SU-DHL-6 (cell line): ENCODE measurements around the gene FBXO46.

Experiments
- H2AFZ ChIP-seq: fragments of 200-600 bp; sonication (generic); 2 replicates; pipeline ENCODE4 v1.6.1; 2014; ENCODE audit warnings: low read depth, mild to moderate bottlenecking, moderate library complexity, mixed read lengths, antibody characterized with exemption, low read length; ENCODE audit not compliant: severe bottlenecking
- H3F3A ChIP-seq: fragments of 200-600 bp; shearing (Covaris generic); 2 replicates; pipeline ENCODE4 v1.6.0; 2016; ENCODE audit warnings: antibody characterized with exemption, mild to moderate bottlenecking; ENCODE audit not compliant: insufficient read depth
- H3K27ac ChIP-seq: fragments of 200-600 bp; sonication (generic); 2 replicates; pipeline ENCODE4 v1.5.1; 2016; ENCODE audit warnings: low read depth, mild to moderate bottlenecking, low read length, moderate library complexity, mixed read lengths
- H3K27me3 ChIP-seq: fragments of 200-600 bp; sonication (generic), shearing (Covaris generic); 2 replicates; pipeline ENCODE4 v1.6.0; 2014; ENCODE audit warnings: mild to moderate bottlenecking, low read length
- H3K36me3 ChIP-seq: fragments of 200-600 bp; sonication (generic); 2 replicates; pipeline ENCODE4 v1.6.1; 2014; ENCODE audit warnings: mild to moderate bottlenecking, low read length, mixed read lengths
- H3K4me2 ChIP-seq: fragments of 300-600, 200-600 bp; shearing (Covaris generic), sonication (generic); 2 replicates; pipeline ENCODE4 v1.6.0; 2014; ENCODE audit warnings: low read length, low read depth, mild to moderate bottlenecking; ENCODE audit not compliant: poor library complexity, severe bottlenecking
- H3K4me3 ChIP-seq: fragments of 200-600 bp; sonication (generic); 2 replicates; pipeline ENCODE4 v1.5.1; 2014; ENCODE audit warnings: antibody characterized with exemption, low read length, mild to moderate bottlenecking, mixed read lengths; ENCODE audit not compliant: insufficient read depth, poor library complexity, severe bottlenecking
- H3K79me2 ChIP-seq: fragments of 200-600 bp; sonication (generic); 2 replicates; pipeline ENCODE4 v1.6.1; 2014; ENCODE audit warnings: mild to moderate bottlenecking, low read length, moderate library complexity; ENCODE audit not compliant: insufficient read depth
- H3K9ac ChIP-seq: fragments of 200-600 bp; sonication (generic); 2 replicates; pipeline ENCODE4 v1.7.0; 2014; ENCODE audit warnings: mild to moderate bottlenecking, low read length
- H3K9me2 ChIP-seq: fragments of 200-600 bp; sonication (generic); replicated peaks from 2 replicates; pipeline ENCODE4 v1.6.1; 2014; ENCODE audit warnings: low read length; ENCODE audit not compliant: insufficient read depth
- H3K9me3 ChIP-seq: fragments of 200-600 bp; sonication (generic); 2 replicates; pipeline ENCODE4 v1.6.1; 2014; ENCODE audit warnings: low read length, mixed read lengths; ENCODE audit not compliant: insufficient read depth
- H4K20me1 ChIP-seq: fragments of 200-600 bp; sonication (generic); 2 replicates; pipeline ENCODE4 v1.6.1; 2014; ENCODE audit warnings: low read depth, mild to moderate bottlenecking, antibody characterized with exemption, low read length, moderate library complexity, mixed read lengths
- EZH2phosphoT487 ChIP-seq: fragments of 200-600 bp; sonication (generic), shearing (Covaris generic); conservative IDR thresholded peaks from 2 replicates; pipeline ENCODE4 v1.6.1; 2018; ENCODE audit warnings: mild to moderate bottlenecking, antibody characterized with exemption, low read length, moderate library complexity, mixed read lengths
- TF ChIP-seq, protein P1 (sequence below): fragments of 200-600 bp; sonication (generic); IDR thresholded peaks from one replicate; pipeline ENCODE4 v1.5.1; 2017; ENCODE audit warnings: antibody characterized with exemption, mild to moderate bottlenecking, low read length, moderate library complexity; ENCODE audit not compliant: insufficient read depth, poor library complexity, severe bottlenecking

The FBXO46 gene

DNA sequence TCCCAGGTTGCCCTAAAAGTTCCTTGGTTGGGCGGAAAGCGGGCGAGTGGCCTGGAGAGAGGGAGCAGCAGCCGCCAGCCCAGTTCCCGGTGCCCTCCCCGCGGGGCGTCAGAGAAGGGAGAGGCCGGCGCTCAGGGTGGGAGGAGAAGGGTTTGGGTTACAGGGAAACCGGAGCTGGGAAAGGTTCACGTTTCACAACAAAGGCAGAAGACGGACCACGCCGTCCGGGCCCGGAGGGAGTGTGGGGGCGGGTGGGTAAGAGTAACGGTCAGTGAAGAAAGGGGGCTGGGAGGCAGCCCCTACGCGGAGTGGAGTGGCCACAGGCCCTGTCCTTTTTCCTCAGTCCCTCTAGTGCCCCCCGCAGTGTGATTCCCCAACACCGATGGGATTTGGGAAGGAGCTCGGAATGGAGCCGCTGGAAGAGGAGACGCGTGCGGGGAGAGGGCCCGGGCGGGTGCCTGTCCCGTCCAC, 36.7 kb upstream of the FBXO46 start:
- Histone ChIP-seq H3K79me2 (no peaks in the 10 kb centered on the region), H3K9me2 (no peaks in the 10 kb centered on the region), H3K36me3 (no peaks in the 10 kb centered on the region), H3K9ac (no peak overlapping the region), H3F3A (no peaks in the 10 kb centered on the region), H3K4me2 (no peak overlapping the region), H3K27me3 (no peaks in the 10 kb centered on the region), H4K20me1 (no peaks in the 10 kb centered on the region), H3K27ac (no peak overlapping the region), H3K9me3 (no peaks in the 10 kb centered on the region), H3K4me3 (no peak overlapping the region), H2AFZ (no peak overlapping the region)
- TF ChIP-seq, protein P1, sequence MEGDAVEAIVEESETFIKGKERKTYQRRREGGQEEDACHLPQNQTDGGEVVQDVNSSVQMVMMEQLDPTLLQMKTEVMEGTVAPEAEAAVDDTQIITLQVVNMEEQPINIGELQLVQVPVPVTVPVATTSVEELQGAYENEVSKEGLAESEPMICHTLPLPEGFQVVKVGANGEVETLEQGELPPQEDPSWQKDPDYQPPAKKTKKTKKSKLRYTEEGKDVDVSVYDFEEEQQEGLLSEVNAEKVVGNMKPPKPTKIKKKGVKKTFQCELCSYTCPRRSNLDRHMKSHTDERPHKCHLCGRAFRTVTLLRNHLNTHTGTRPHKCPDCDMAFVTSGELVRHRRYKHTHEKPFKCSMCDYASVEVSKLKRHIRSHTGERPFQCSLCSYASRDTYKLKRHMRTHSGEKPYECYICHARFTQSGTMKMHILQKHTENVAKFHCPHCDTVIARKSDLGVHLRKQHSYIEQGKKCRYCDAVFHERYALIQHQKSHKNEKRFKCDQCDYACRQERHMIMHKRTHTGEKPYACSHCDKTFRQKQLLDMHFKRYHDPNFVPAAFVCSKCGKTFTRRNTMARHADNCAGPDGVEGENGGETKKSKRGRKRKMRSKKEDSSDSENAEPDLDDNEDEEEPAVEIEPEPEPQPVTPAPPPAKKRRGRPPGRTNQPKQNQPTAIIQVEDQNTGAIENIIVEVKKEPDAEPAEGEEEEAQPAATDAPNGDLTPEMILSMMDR, result no peak
- no peak for TF ChIP-seq EZH2phosphoT487

DNA sequence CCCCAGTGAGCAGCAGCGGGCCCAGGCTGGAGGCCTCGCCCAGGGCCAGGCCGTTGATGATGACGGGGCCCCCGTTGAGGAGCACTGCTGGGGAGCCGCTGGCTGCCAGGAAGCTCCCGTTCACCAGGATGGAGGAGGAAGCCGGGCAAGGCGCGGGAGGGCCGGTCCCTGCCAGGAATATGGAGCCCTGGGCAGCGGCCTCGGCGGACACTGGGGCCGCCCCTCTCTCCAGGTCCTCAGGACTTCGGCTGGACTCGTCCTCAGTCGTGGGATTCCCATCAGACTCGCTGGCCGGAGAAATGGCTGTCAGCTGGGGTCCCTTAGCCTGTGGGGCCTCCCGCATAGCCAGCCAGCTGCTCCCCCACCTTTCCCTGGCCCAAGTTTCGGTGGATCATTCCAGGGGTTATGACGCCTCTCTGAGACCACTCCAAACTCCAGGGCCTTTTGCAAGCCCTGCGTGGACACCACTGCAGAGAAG, 36.2 kb upstream of the FBXO46 start:
- Histone ChIP-seq H3K79me2 (no peaks in the 10 kb centered on the region), H3K36me3 (no peaks in the 10 kb centered on the region), H3K9me3 (no peaks in the 10 kb centered on the region), H4K20me1 (no peaks in the 10 kb centered on the region), H3K9me2 (no peaks in the 10 kb centered on the region), H3K9ac (no peak overlapping the region), H3K4me3 (no peak overlapping the region), H2AFZ (no peak overlapping the region), H3K27ac (no peak overlapping the region), H3K27me3 (no peaks in the 10 kb centered on the region), H3K4me2 (no peak overlapping the region), H3F3A (no peaks in the 10 kb centered on the region)
- no peak for TF ChIP-seq EZH2phosphoT487
- TF ChIP-seq, protein P1, result no peak

DNA sequence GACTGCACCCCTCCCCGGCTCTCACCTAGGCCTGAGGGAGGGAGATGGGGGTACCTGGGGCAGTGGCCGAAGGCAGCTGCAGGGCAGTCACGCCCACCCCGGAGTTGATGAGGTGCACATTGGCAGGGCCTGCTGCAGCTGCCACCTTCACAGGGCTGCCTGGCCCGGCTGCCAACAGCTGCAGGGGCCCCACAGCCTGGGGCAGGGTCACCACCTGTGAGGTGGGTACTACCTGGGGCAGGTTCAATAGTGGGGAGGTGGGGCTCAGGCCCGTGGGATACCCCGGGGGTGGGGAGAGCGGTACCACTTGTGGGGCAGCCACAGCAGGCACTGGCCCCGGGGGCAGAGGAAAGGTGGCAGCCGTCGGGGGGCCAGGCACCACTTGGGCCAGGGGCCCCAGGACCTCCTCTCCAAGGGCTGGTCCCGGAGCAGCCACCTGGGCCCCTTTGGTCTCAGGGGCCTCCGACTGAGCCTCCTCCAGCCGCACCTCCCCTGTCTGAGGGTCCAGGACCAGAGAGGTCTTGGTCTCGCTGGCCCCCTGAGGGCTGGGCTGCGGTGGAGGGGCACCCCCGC, 35.7 kb upstream of the FBXO46 start:
- Histone ChIP-seq H3K27me3 (no peaks in the 10 kb centered on the region), H3K36me3 (no peaks in the 10 kb centered on the region), H3K9me3 (no peaks in the 10 kb centered on the region), H3K9ac (no peak overlapping the region), H3K27ac (no peak overlapping the region), H3K79me2 (no peaks in the 10 kb centered on the region), H3K4me3 (no peak overlapping the region), H2AFZ (no peak overlapping the region), H4K20me1 (no peaks in the 10 kb centered on the region), H3F3A (no peaks in the 10 kb centered on the region), H3K9me2 (no peaks in the 10 kb centered on the region), H3K4me2 (no peak overlapping the region)
- TF ChIP-seq, protein P1, result no peak
- TF ChIP-seq EZH2phosphoT487, result no peak
